A549 (cell line): ENCODE data around the gene STK4.

Experiments
- CTCF ChIP-seq: fragments of >200 bp; sonication (Bioruptor Twin); formaldehyde crosslinking; IDR thresholded peaks from 3 replicates; pipeline ENCODE4 v1.5.1; 2016
- JUNB ChIP-seq: fragments of >200 bp; sonication (Bioruptor Twin); formaldehyde crosslinking; IDR thresholded peaks from 2 replicates; pipeline ENCODE4 v1.6.1; 2016
- MAX ChIP-seq: IDR thresholded peaks from 2 replicates; pipeline ENCODE4 v1.6.1; 2012
- NR3C1 ChIP-seq: fragments of >200 bp; sonication (Bioruptor Twin); formaldehyde crosslinking; IDR thresholded peaks from 3 replicates; pipeline ENCODE4 v1.6.1; 2017
- RAD21 ChIP-seq, 2 experiments: fragments of >200 bp in 1 of 2; sonication (Bioruptor Twin) in 1 of 2; formaldehyde crosslinking in 1 of 2; IDR thresholded peaks in 1 of 2; conservative IDR thresholded peaks in 1 of 2; 2 replicates in 1 of 2; 3 replicates in 1 of 2; pipeline ENCODE4 v1.6.1; 2012 to 2018; ENCODE audit warnings: inconsistent platforms in 1 of 2
- REST ChIP-seq: fragments of 200-600 bp; sonication (generic); IDR thresholded peaks from 2 replicates; pipeline ENCODE4 v1.6.1; 2016; ENCODE audit warnings: antibody characterized with exemption, mild to moderate bottlenecking, moderate library complexity

- TF ChIP-seq REST: no peak
- TF ChIP-seq JUNB: no peak
- no peak for TF ChIP-seq CTCF
- no peak for TF ChIP-seq RAD21 (conservative IDR thresholded peaks at IDR 0.05 in 1 of 2, IDR thresholded peaks at IDR 0.05 in 1 of 2)
- TF ChIP-seq NR3C1: no peak
- no peak for TF ChIP-seq MAX
These were observed 42.3 kb downstream of the STK4 start for GRCh38 chr20:45008521-45009049.
